Bronchial epithelial cell (primary cell): ENCODE measurements around the gene PROSER2. TPM values are rescaled to one million over a fixed set of nuclear protein-coding genes. Genes with fewer than 3 reads are reported as not detected.

Source experiments
- DNase-seq: peaks from one replicate; pipeline ENCODE4 v3.0.0-alpha.2; 2010; ENCODE audit warnings: low read depth
- FAIRE-seq: peaks from 2 replicates; lab custom pipeline; 2011; peaks lifted over from hg19 to GRCh38; lab: Jason Lieb, UNC
- H3K27me3 ChIP-seq: 2 replicates; pipeline ENCODE4 v1.5.1; 2011; ENCODE audit warnings: low read length; ENCODE audit not compliant: control insufficient read depth, insufficient read depth
- H3K36me3 ChIP-seq: 2 replicates; pipeline ENCODE4 v1.5.1; 2011; ENCODE audit warnings: low read length; ENCODE audit not compliant: control insufficient read depth, insufficient read depth
- H3K4me3 ChIP-seq: 2 replicates; pipeline ENCODE4 v1.5.1; 2011; ENCODE audit warnings: mild to moderate bottlenecking, low read depth, low read length, control low read depth
- CTCF ChIP-seq: IDR thresholded peaks from 2 replicates; pipeline ENCODE4 v1.5.1; 2011; ENCODE audit warnings: mild to moderate bottlenecking, moderate library complexity, low read length, control low read depth, inconsistent platforms; ENCODE audit not compliant: insufficient read depth, severe bottlenecking
- total RNA-seq: library from RNA; depleted of rRNA; stranded (reverse); fragments of >200 nt; gene quantifications from 2 replicates; pipeline ENCODE4 v1.2.1, GENCODE V29; 2014

The PROSER2 gene
- total RNA-seq, 1 donor from 2014 or later = 20.8 TPM

- TF ChIP-seq CTCF = no peak
- no peak for DNase-seq
- H3K36me3 ChIP-seq = no peaks in the 10 kb centered on the region
- no peaks in the 10 kb centered on the region for H3K27me3 ChIP-seq
- no peak overlapping the region for H3K4me3 ChIP-seq
- FAIRE-seq = no peak
Measured at GRCh38 chr10:11891776-11892486, 68.8 kb downstream of the PROSER2 start.

GRCh38 chr10:11893749-11894278 is 70.7 kb downstream of the PROSER2 start:
- Histone ChIP-seq H3K27me3 (no peaks in the 10 kb centered on the region), H3K4me3 (no peak overlapping the region), H3K36me3 (no peaks in the 10 kb centered on the region)
- FAIRE-seq = no peak
- DNase-seq = no peak
- no peak for TF ChIP-seq CTCF

GRCh38 chr10:11894381-11895107 is 71.4 kb downstream of the PROSER2 start:
- no peak for TF ChIP-seq CTCF
- DNase-seq (no peak), FAIRE-seq (no peak)
- Histone ChIP-seq H3K27me3 (no peaks in the 10 kb centered on the region), H3K36me3 (no peaks in the 10 kb centered on the region), H3K4me3 (no peak overlapping the region)

GRCh38 chr10:11895108-11895466 is 71.9 kb downstream of the PROSER2 start:
- Histone ChIP-seq H3K36me3 (no peaks in the 10 kb centered on the region), H3K27me3 (no peaks in the 10 kb centered on the region), H3K4me3 (no peak overlapping the region)
- DNase-seq (no peak), FAIRE-seq (no peak)
- no peak for TF ChIP-seq CTCF

GRCh38 chr10:11895598-11895997 is 72.4 kb downstream of the PROSER2 start:
- Histone ChIP-seq H3K4me3 (no peak overlapping the region), H3K27me3 (no peaks in the 10 kb centered on the region), H3K36me3 (no peaks in the 10 kb centered on the region)
- TF ChIP-seq CTCF = no peak
- FAIRE-seq (no peak), DNase-seq (no peak)
